WERI-Rb-1 (cell line): ENCODE data around the gene SNAP47.

Source experiments
- DNase-seq: peaks from one replicate; pipeline ENCODE4 v3.0.0-alpha.2; 2020
- H3K27ac ChIP-seq: fragments of 250-450 bp; sonication (Bioruptor Pico); 2 replicates; pipeline ENCODE4 v1.5.1; 2020; ENCODE audit warnings: mild to moderate bottlenecking, moderate library complexity
- H3K27me3 ChIP-seq: fragments of 250-450 bp; sonication (Bioruptor Pico); 2 replicates; pipeline ENCODE4 v1.5.1; 2021; ENCODE audit warnings: mild to moderate bottlenecking, low read depth, moderate library complexity; ENCODE audit not compliant: insufficient read depth, severe bottlenecking
- H3K36me3 ChIP-seq: fragments of 250-450 bp; sonication (Bioruptor Pico); 2 replicates; pipeline ENCODE4 v1.5.1; 2020; ENCODE audit warnings: mild to moderate bottlenecking, moderate library complexity
- H3K4me3 ChIP-seq: 2 replicates; pipeline ENCODE4 v1.5.1; 2011; ENCODE audit warnings: low read depth, mild to moderate bottlenecking, control low read depth, low read length
- H3K9me3 ChIP-seq: fragments of 250-450 bp; sonication (Bioruptor Pico); 2 replicates; pipeline ENCODE4 v1.5.1; 2021; ENCODE audit warnings: mild to moderate bottlenecking, moderate library complexity; ENCODE audit not compliant: severe bottlenecking
- CTCF ChIP-seq: IDR thresholded peaks from 2 replicates; pipeline ENCODE4 v1.5.1; 2011; ENCODE audit warnings: low read depth, mild to moderate bottlenecking, control low read depth, inconsistent platforms, low read length

SNAP47 gene

DNA sequence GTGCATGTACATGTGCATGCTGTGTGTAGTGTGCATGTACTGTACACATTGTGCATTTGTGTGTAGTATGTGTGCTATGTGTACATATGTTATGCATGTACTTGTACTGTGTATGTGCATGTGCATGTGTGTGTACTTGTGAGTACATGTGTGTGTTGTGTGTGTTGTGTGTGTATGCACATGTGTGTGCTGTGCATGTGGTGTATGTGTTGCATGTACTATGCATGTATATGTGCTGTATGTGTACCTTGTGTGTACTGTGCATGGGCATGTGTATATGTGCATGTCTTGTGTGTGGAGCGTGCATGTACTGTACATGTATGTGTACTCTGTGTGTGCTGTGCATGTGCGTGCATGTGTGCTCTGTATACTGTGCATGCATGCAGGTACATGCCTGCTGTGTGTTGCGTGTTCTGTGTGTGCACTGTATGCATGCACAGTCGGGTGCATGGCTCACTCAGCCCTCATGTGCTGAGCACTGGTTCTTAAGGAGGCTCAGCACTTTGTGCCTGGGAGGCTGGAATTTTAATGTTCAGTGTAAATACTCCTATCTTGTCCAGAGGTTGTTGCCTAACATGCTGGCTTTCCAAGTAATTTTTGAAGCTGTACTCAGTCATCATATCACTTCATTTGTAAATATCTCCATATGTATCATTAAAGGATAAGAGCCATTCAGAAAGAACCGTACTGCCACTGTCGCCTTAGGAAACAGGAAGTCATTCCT lies 32.3 kb downstream of the SNAP47 start:
- H3K36me3 ChIP-seq, result no peaks in the 10 kb centered on the region; the same call in 1 of the 2 replicates
- TF ChIP-seq CTCF, result no peak
- no peak overlapping the region for H3K27ac ChIP-seq
- H3K4me3 ChIP-seq, result no peak overlapping the region
- no peak for DNase-seq
- H3K9me3 ChIP-seq, result no peaks in the 10 kb centered on the region
- H3K27me3 ChIP-seq, result no peaks in the 10 kb centered on the region

GRCh38 chr1:227768125-227768439 lies 32.8 kb downstream of the SNAP47 start:
- no peak for TF ChIP-seq CTCF
- H3K4me3 ChIP-seq, result no peak overlapping the region
- H3K27me3 ChIP-seq, result no peaks in the 10 kb centered on the region
- H3K9me3 ChIP-seq, result no peaks in the 10 kb centered on the region
- no peak for DNase-seq
- no peaks in the 10 kb centered on the region; the same call in 1 of the 2 replicates for H3K36me3 ChIP-seq
- no peak overlapping the region for H3K27ac ChIP-seq

DNA sequence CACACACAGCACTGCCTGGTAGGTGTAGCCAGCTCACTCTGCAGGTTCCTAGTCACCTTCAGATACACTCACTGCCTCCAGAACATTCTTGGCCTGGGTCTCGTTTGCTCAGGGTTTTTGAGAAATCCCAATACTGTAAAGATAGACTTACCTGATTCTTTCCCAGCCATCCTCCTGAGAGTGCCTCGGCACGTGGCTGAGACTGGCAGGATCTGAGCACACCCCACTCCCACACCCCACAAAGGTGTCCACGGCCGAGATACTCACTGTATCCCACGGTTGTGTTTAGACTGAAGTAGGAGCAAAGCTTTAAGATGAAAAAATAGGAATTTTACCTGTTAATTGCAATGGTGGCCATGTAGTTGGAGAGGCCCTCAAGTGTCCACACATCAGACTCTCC lies 33.4 kb downstream of the SNAP47 start:
- no peak overlapping the region for H3K4me3 ChIP-seq
- no peak for DNase-seq
- no peak overlapping the region for H3K27ac ChIP-seq
- no peaks in the 10 kb centered on the region for H3K9me3 ChIP-seq
- no peak for TF ChIP-seq CTCF
- no peaks in the 10 kb centered on the region for H3K27me3 ChIP-seq
- H3K36me3 ChIP-seq, result no peaks in the 10 kb centered on the region; the same call in 1 of the 2 replicates

GRCh38 chr1:227769047-227769935 lies 34.1 kb downstream of the SNAP47 start:
- H3K4me3 ChIP-seq, result no peak overlapping the region
- H3K9me3 ChIP-seq, result no peaks in the 10 kb centered on the region
- DNase-seq, result no peak
- H3K36me3 ChIP-seq, result no peaks in the 10 kb centered on the region; the same call in 1 of the 2 replicates
- H3K27ac ChIP-seq, result no peak overlapping the region
- H3K27me3 ChIP-seq, result no peaks in the 10 kb centered on the region
- TF ChIP-seq CTCF, result no peak

- no peak for TF ChIP-seq CTCF
- DNase-seq, result no peak
- Histone ChIP-seq H3K9me3 (no peaks in the 10 kb centered on the region), H3K27ac (no peak overlapping the region), H3K27me3 (no peaks in the 10 kb centered on the region), H3K36me3 (no peaks in the 10 kb centered on the region; the same call in 1 of the 2 replicates), H3K4me3 (no peak overlapping the region)
Measured at GRCh38 chr1:227769936-227770494, 34.8 kb downstream of the SNAP47 start.
